Activated B cell treated with CpG ODN at 0.5 μM for 24 hours (primary cell): ENCODE results near the gene GDF7. TPM values are rescaled to one million over a fixed set of nuclear protein-coding genes. Genes with fewer than 3 reads are reported as not detected.

Experiments used
- ATAC-seq: fragments of 200-7000 bp; cut with Tn5 transposase; one replicate; pipeline ENCODE4 v1.10.0; 2021; ENCODE audit warnings: low read depth, mild to moderate bottlenecking, moderate library complexity
- CTCF ChIA-PET: fragments of 350-600 bp; sonication (Branson Sonifier 250); formaldehyde crosslinking; loops from one replicate; lab custom pipeline; 2021; ENCODE audit warnings: antibody characterized with exemption; lab: Charles Lee
- POLR2A ChIA-PET: fragments of 350-600 bp; sonication (Branson Sonifier 250); formaldehyde crosslinking; loops from one replicate; lab custom pipeline; 2021; ENCODE audit warnings: antibody characterized with exemption; lab: Charles Lee
- DNase-seq: peaks from one replicate; pipeline ENCODE4 v3.0.0; 2022
- H3K27ac Mint-ChIP-seq: one replicate; pipeline ENCODE4 v1.8.0; 2020; ENCODE audit warnings: mixed read lengths
- H3K27me3 Mint-ChIP-seq: one replicate; pipeline ENCODE4 v1.8.0; 2021; ENCODE audit warnings: mixed read lengths
- H3K36me3 Mint-ChIP-seq: one replicate; pipeline ENCODE4 v1.8.0; 2021; ENCODE audit warnings: low read depth, mixed read lengths
- H3K4me1 Mint-ChIP-seq: one replicate; pipeline ENCODE4 v1.8.0; 2021; ENCODE audit warnings: mixed read lengths
- H3K4me3 Mint-ChIP-seq: one replicate; pipeline ENCODE4 v1.8.0; 2020; ENCODE audit warnings: mild to moderate bottlenecking, mixed read lengths
- H3K9me3 Mint-ChIP-seq: one replicate; pipeline ENCODE4 v1.8.0; 2020; ENCODE audit warnings: mixed read lengths
- intact Hi-C: fragments of 100-400 bp; cut with micrococcal nuclease; formaldehyde crosslinking; loops from one replicate; pipeline ENCODE4 v1.15.1; 2024
- total RNA-seq: library from RNA; stranded (reverse); gene quantifications from 2 replicates; pipeline ENCODE4 v1.2.3, GENCODE V29; 2022
- TF ChIP-seq, protein P1 (sequence below): fragments of 200-600 bp; IDR thresholded peaks from one replicate; pipeline ENCODE4 v1.8.0; 2022; ENCODE audit warnings: antibody characterized with exemption, mild to moderate bottlenecking

The GDF7 gene
- total RNA-seq, 1 donor from 2014 or later = 6.7 TPM

DNA sequence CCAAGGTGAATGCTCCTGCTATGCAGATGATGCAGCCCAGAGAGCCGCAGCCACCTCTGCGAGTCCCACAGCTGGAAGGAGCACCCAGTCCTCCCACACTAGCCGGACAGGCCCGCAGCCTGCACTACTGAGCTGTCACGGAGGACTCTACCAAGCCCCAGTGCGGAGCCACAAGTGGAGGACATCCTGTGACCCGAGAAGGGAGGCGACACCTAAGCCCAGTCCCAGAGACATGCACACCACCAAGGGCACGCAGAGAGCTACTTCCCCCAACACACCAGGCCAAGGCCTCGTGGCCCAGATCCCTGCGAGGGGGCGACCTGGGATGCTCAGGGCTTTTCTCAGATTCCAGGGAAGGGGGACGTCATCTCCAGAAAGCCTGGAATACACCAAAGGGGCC is 28.9 kb upstream of the GDF7 start:
- Mint-ChIP-seq H3K4me3 (no peak overlapping the region), H3K27me3 (no peaks in the 10 kb centered on the region), H3K4me1 (peaks cover 8% of the 10 kb centered on the region), H3K9me3 (no peaks in the 10 kb centered on the region), H3K27ac (no peak overlapping the region), H3K36me3 (peaks cover 58% of the 10 kb centered on the region)
- ATAC-seq (no peak), DNase-seq (no peak)
- TF ChIP-seq, protein P1, sequence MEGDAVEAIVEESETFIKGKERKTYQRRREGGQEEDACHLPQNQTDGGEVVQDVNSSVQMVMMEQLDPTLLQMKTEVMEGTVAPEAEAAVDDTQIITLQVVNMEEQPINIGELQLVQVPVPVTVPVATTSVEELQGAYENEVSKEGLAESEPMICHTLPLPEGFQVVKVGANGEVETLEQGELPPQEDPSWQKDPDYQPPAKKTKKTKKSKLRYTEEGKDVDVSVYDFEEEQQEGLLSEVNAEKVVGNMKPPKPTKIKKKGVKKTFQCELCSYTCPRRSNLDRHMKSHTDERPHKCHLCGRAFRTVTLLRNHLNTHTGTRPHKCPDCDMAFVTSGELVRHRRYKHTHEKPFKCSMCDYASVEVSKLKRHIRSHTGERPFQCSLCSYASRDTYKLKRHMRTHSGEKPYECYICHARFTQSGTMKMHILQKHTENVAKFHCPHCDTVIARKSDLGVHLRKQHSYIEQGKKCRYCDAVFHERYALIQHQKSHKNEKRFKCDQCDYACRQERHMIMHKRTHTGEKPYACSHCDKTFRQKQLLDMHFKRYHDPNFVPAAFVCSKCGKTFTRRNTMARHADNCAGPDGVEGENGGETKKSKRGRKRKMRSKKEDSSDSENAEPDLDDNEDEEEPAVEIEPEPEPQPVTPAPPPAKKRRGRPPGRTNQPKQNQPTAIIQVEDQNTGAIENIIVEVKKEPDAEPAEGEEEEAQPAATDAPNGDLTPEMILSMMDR = no peak
- intact Hi-C loops = loop anchor here (5.0 kb wide), 1 partner anchor 681 kb away; no protein-coding TSS in a partner anchor
- ChIA-PET CTCF (no interaction called here), POLR2A (interaction anchor here (1.4 kb wide), 1 partner anchor 191 kb away, joined by 4 read pairs; the partner anchor contains the start of gene RHOB)

DNA sequence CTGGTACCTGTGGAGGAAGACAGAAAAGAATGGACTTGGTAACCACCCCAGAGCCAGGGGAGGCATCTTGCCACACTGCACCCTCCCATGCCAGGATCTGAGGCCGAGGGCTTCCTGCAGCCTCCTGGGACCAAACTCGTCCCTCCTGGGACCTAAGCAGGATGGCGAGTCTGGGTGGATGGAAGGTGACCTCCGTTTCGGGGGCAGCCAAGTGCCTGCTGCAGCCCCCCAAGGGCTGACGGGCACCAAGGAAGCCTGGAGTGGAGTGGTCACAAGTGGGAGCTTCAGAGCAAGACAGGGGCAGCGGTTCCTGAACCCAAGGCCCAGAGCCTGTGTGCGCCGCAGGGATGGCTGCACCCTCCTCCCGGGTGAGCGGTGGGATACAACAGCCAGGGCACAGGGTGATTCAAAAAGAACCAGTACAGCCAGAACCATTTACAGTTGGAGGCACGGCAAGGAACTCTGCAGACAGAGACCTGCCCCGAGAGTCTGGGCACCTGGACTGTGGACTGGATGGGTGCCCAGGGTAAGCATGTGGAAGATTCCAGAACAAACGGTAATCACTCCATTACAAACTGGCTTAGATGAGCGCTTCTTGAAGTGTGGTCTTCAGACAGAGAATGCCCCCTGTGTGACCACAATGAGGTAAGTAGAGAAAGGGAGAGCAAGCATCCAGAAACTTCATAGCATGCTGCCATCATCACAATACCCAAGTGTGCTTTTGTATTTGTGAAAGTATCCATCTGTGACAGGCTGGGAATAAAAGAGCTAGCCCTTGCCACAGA is 28.1 kb upstream of the GDF7 start:
- H3K4me1 Mint-ChIP-seq = peaks cover 6% of the 10 kb centered on the region
- ChIA-PET CTCF (interaction anchor here (1.3 kb wide), 1 partner anchor 197 kb away, joined by 6 read pairs; no protein-coding TSS in a partner anchor), POLR2A (no interaction called here)
- no peak for DNase-seq
- no peak for ATAC-seq
- H3K4me3 Mint-ChIP-seq = no peak overlapping the region
- H3K27ac Mint-ChIP-seq = no peak overlapping the region
- TF ChIP-seq, protein P1 = no peak
- intact Hi-C loops = loop anchor here (5.0 kb wide), 1 partner anchor 682 kb away; no protein-coding TSS in a partner anchor
- peaks cover 66% of the 10 kb centered on the region for H3K36me3 Mint-ChIP-seq
- no peaks in the 10 kb centered on the region for H3K27me3 Mint-ChIP-seq
- H3K9me3 Mint-ChIP-seq = no peaks in the 10 kb centered on the region

DNA sequence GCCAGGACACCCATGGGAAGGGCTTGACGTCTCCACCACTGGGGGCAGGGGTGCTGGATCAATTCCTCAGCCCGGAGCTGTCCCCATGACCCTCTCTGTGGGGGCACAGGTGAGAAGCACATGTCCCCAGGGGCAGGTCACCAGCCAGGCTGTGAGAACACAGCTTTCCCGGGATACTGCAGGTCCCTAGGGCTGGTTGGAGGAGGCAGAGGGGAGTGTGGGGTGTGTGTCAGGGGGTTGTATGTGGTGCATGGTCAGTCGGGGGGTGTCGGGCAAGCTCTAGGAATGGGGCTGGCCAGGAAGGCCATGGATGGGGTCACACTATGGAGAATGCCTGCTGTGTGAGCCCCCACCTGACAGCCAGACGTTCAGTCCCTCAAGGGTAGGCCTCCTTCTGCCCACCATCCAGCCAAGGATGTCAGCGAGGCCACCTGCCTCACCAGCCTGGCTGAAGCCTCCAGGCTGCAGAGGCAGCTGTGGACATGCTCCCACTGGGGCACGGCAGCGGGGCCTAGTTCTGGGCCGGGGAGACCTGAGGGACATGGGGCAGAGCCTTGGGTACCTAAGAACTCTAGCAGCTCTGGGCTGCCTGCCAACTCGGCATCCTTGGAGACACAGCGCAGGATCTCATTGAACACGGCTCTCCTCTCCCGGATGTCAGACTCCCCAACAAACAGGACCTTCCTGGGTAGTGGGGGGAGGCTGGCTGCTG is 26.4 kb upstream of the GDF7 start:
- ATAC-seq (no peak), DNase-seq (no peak)
- CTCF ChIA-PET = interaction anchor here (1.0 to 5.2 kb wide), 5 partner anchors 97 to 230 kb away, joined by 3 to 57 read pairs (median 6); partner anchors contain the start of gene RHOB
- POLR2A ChIA-PET = no interaction called here
- no peak overlapping the region for H3K4me3 Mint-ChIP-seq
- peaks cover 3% of the 10 kb centered on the region for H3K4me1 Mint-ChIP-seq
- H3K27ac Mint-ChIP-seq = no peak overlapping the region
- no peaks in the 10 kb centered on the region for H3K27me3 Mint-ChIP-seq
- TF ChIP-seq, protein P1 = no peak
- H3K9me3 Mint-ChIP-seq = no peaks in the 10 kb centered on the region
- H3K36me3 Mint-ChIP-seq = peaks cover 76% of the 10 kb centered on the region
- intact Hi-C loops = no loop called here

DNA sequence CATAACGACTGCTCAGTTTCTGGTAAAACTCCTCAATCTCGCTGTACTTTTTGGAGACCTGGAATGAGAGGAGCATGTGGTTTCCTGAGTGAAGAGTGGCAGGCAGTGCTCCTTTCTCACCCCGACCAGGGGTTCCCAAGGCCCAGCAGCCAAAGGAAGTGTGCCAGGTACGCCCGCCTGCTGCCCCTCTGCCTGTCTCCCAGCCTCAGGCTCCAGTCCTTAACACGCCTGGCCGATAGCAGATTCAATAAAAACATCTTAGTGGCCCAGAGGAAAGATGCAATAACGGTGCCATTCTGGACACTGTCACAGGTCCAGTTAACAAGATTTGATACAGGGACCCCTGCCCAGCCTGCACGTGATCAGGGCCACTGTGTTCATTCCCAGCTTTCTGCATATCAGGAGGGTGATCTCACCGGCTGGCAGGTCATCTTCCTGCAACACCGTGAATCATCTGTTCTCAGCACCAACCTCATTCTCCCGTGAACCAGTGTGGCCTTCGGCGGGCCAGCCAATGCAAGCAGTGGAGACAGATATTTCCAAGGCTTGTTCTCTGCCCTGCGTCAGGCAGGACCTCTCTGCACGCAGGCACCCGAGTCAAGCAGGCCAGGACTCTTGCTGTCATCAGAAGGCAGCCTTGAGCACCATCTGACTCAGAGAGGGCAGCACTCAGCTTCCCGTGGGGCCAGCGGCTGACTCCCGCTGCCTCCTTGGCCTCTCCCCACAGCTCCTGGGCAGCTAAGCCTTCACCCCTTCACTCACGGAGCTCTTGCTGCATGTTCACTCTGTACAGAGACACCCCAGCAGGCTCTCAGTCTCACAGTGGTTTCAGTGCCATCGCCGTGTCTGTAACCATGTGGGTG is 25.6 kb upstream of the GDF7 start:
- TF ChIP-seq, protein P1 = no peak
- Mint-ChIP-seq H3K36me3 (peaks cover 69% of the 10 kb centered on the region), H3K9me3 (no peaks in the 10 kb centered on the region), H3K27me3 (no peaks in the 10 kb centered on the region), H3K27ac (no peak overlapping the region), H3K4me1 (peaks cover under 1% of the 10 kb centered on the region), H3K4me3 (no peak overlapping the region)
- intact Hi-C loops = no loop called here
- ChIA-PET POLR2A (interaction anchor here (0.7 to 2.7 kb wide), 3 partner anchors 10 to 197 kb away, joined by 3 to 16 read pairs (median 8); partner anchors contain the start of gene RHOB), CTCF (interaction anchor here (1.2 to 5.2 kb wide), 9 partner anchors 10 to 230 kb away, joined by 3 to 77 read pairs (median 12); partner anchors contain the start of genes HS1BP3 and RHOB)
- no peak for ATAC-seq
- DNase-seq = no peak
